ENCODE measurements around the gene AMZ1. TPM values are rescaled to one million over a fixed set of nuclear protein-coding genes. Genes with fewer than 3 reads are reported as not detected.
A peak's percentile ranks its signal among the peaks of the same experiment; 100 is the strongest.

AMZ1 gene
- total and polyA plus RNA-seq, 10 donors, result 0.20 to 3.4 (median 1.6) TPM

GRCh38 chr7:2686101-2686500 lies 1.9 kb upstream of the AMZ1 start:
- Histone ChIP-seq H3K27ac (no peak overlapping the region), H3K9me3 (peaks cover 0 to 6% (median 0%) of the 10 kb centered on the region in 8 donors), H3K36me3 (no peaks in the 10 kb centered on the region), H3K4me1 (peaks cover 12 to 53% (median 30%) of the 10 kb centered on the region in 6 donors), H3K27me3 (replicated peaks in 1 of 7) (peaks cover 0 to 81% (median 38%) of the 10 kb centered on the region in 7 donors), H3K4me3 (no peak overlapping the region)
- WGBS, 5 donors, result 90 to 96% (median 92%) methylated on average over 14 of the region's 14 CpGs
- intact Hi-C loops (cut with DNase I; ENCODE audit: low total_unique reads), result loop anchor here (10.0 kb wide), 1 partner anchor 211 kb away; the partner anchor contains the start of gene GRIFIN
- DNase-seq, result no peak
- TF ChIP-seq POLR2A (IDR thresholded peaks at IDR 0.05) (no peak), CTCF (IDR thresholded peaks at IDR 0.05 in 8 of 11, conservative IDR thresholded peaks at IDR 0.05 in 3 of 11) (no peak), POLR2AphosphoS5 (IDR thresholded peaks at IDR 0.05) (no peak)

- TF ChIP-seq CTCF (IDR thresholded peaks at IDR 0.05 in 8 of 11, conservative IDR thresholded peaks at IDR 0.05 in 3 of 11) (no peak), POLR2A (IDR thresholded peaks at IDR 0.05) (no peak), POLR2AphosphoS5 (IDR thresholded peaks at IDR 0.05) (peak; percentile 69 to 76 (median 74))
- intact Hi-C loops (cut with DNase I; ENCODE audit: low total_unique reads), result loop anchor here (10.0 kb wide), 1 partner anchor 213 kb away; the partner anchor contains the start of gene GRIFIN
- Histone ChIP-seq H3K36me3 (no peaks in the 10 kb centered on the region), H3K9me3 (peaks cover 0 to 6% (median 0%) of the 10 kb centered on the region in 8 donors), H3K4me1 (peaks cover 12 to 47% (median 29%) of the 10 kb centered on the region in 6 donors), H3K27me3 (replicated peaks in 1 of 7) (peaks cover 0 to 69% (median 38%) of the 10 kb centered on the region in 7 donors), H3K4me3 (peak overlapping the region in 2 of 8 donors; percentile 34 to 55), H3K27ac (peak overlapping the region in 1 of 8 donors; percentile 41)
- 39 to 69% (median 47%) methylated on average over 12 to 17 of the region's 17 CpGs for WGBS, 5 donors
- DNase-seq, result peak; percentile 87
These were observed 598 bp upstream of the AMZ1 start for GRCh38 chr7:2687338-2687869.

GRCh38 chr7:2688409-2689342 lies 674 bp downstream of the AMZ1 start:
- H3K36me3 ChIP-seq, result no peaks in the 10 kb centered on the region
- no peaks in the 10 kb centered on the region for H3K9me3 ChIP-seq
- DNase-seq, result peak; percentile 70
- H3K4me3 ChIP-seq, result peak overlapping the region in 6 of 8 donors; percentile 8 to 55 (median 20)
- H3K27me3 ChIP-seq (replicated peaks in 1 of 7), result peaks cover 0 to 63% (median 38%) of the 10 kb centered on the region in 7 donors
- WGBS, 5 donors, result 3 to 9% (median 4%) methylated on average over 24 to 62 of the region's 62 CpGs
- H3K27ac ChIP-seq, result no peak overlapping the region
- TF ChIP-seq POLR2A (IDR thresholded peaks at IDR 0.05) (no peak), POLR2AphosphoS5 (IDR thresholded peaks at IDR 0.05) (no peak), CTCF (IDR thresholded peaks at IDR 0.05 in 8 of 11, conservative IDR thresholded peaks at IDR 0.05 in 3 of 11) (no peak)
- intact Hi-C loops (cut with DNase I; ENCODE audit: low total_unique reads), result loop anchor here (10.0 kb wide), 1 partner anchor 214 kb away; the partner anchor contains the start of gene GRIFIN
- H3K4me1 ChIP-seq, result peaks cover 12 to 40% (median 29%) of the 10 kb centered on the region in 6 donors

All from spleen (tissue), 11 donors.